Gastroesophageal sphincter (tissue), 4 donors: Measurements from ENCODE around the gene PTPN20. TPM values are rescaled to one million over a fixed set of nuclear protein-coding genes. Genes with fewer than 3 reads are reported as not detected.
"Not testable (repeated sequence)": the region's sequence is repeated elsewhere in the genome, so short reads cannot be mapped to it uniquely, and the experiment has no call there.

Experiments used
- ATAC-seq: fragments of 150-250 bp; one replicate; pipeline ENCODE4 v1.9.1; 2016; ENCODE audit warnings: mild to moderate bottlenecking, moderate library complexity
- H3K27ac ChIP-seq, 4 donors: fragments of 200-600 bp; sonication (generic) in 3 of 4; 1 replicate in 3 of 4; 2 replicates in 1 of 4; pipeline ENCODE4 v1.5.1; 2016 to 2019
- H3K27me3 ChIP-seq: fragments of 200-600 bp; sonication (generic); one replicate; pipeline ENCODE4 v1.5.1; 2019
- H3K36me3 ChIP-seq, 2 donors: fragments of 200-600 bp; sonication (generic); one replicate each; pipeline ENCODE4 v1.5.1; 2019; ENCODE audit warnings: control low read depth in 1 of 2
- H3K4me1 ChIP-seq, 3 donors: fragments of 200-600 bp; sonication (generic); 1 replicate in 2 of 3; 2 replicates in 1 of 3; pipeline ENCODE4 v1.5.1; 2016 to 2019; ENCODE audit warnings: control low read depth in 2 of 3
- H3K4me3 ChIP-seq, 2 donors: fragments of 200-600 bp; sonication (generic); one replicate each; pipeline ENCODE4 v1.5.1; 2019; ENCODE audit warnings: mild to moderate bottlenecking in 1 of 2, moderate library complexity in 1 of 2
- H3K9me3 ChIP-seq, 3 donors: fragments of 200-600 bp; sonication (generic); one replicate each; pipeline ENCODE4 v1.5.1; 2017 to 2019; ENCODE audit warnings: control low read depth in 2 of 3
- WGBS, 2 donors: methylation state at CpG; one replicate each; pipeline ENCODE4 v1.1.5; 2018; ENCODE audit warnings: low coverage in 1 of 2; 5-methylcytosine and 5-hydroxymethylcytosine counted together
- total RNA-seq, 4 donors: library from RNA; depleted of rRNA; stranded (reverse); fragments of >200 nt; gene quantifications; one replicate each; pipeline ENCODE4 v1.1.0, GENCODE V29; 2016

The PTPN20 gene
- total RNA-seq, 4 donors from 2014 or later, result 0.94 to 9.5 (median 2.8) TPM

GRCh38 chr10:46907185-46908117 lies 3.8 kb upstream of the PTPN20 start:
- not testable (repeated sequence) for ATAC-seq, H3K4me3 ChIP-seq, H3K27ac ChIP-seq, H3K9me3 ChIP-seq, H3K27me3 ChIP-seq, H3K36me3 ChIP-seq, H3K4me1 ChIP-seq
- no CpG with 5 or more reads among the region's 10 CpGs for WGBS, 2 donors

GRCh38 chr10:46922498-46922897 lies 11.3 kb downstream of the PTPN20 start:
- H3K27ac ChIP-seq, H3K4me3 ChIP-seq, H3K9me3 ChIP-seq, ATAC-seq, H3K36me3 ChIP-seq, H3K27me3 ChIP-seq, H3K4me1 ChIP-seq: not testable (repeated sequence)
- WGBS, 2 donors, result no CpG with 5 or more reads among the region's 2 CpGs

- H3K4me3 ChIP-seq, result not testable (repeated sequence)
These were observed 13.9 kb downstream of the PTPN20 start for GRCh38 chr10:46925156-46925555.

GRCh38 chr10:46925853-46926252 lies 14.6 kb downstream of the PTPN20 start:
- H3K27me3 ChIP-seq, H3K9me3 ChIP-seq, H3K27ac ChIP-seq, H3K4me1 ChIP-seq, ATAC-seq, H3K4me3 ChIP-seq, H3K36me3 ChIP-seq: not testable (repeated sequence)
- no CpG with 5 or more reads among the region's 2 CpGs for WGBS, 2 donors

More at GRCh38 chr10:46925156-46925555, 13.9 kb downstream of the PTPN20 start:
- H3K4me1 ChIP-seq, H3K27me3 ChIP-seq, H3K9me3 ChIP-seq, H3K36me3 ChIP-seq, H3K27ac ChIP-seq, ATAC-seq: not testable (repeated sequence)
- no CpG with 5 or more reads among the region's 2 CpGs for WGBS, 2 donors

- ATAC-seq, H3K9me3 ChIP-seq, H3K4me1 ChIP-seq, H3K27me3 ChIP-seq, H3K4me3 ChIP-seq, H3K27ac ChIP-seq, H3K36me3 ChIP-seq: not testable (repeated sequence)
These were observed 17.6 kb downstream of the PTPN20 start for GRCh38 chr10:46928810-46929209.

GRCh38 chr10:46932383-46932782 lies 21.2 kb downstream of the PTPN20 start:
- ATAC-seq, result not testable (repeated sequence)
- 29 to 67% methylated on average over 1 of the region's 1 CpG for WGBS, 2 donors

GRCh38 chr10:46941091-46941490 lies 29.9 kb downstream of the PTPN20 start:
- not testable (repeated sequence) for ATAC-seq, H3K9me3 ChIP-seq, H3K27ac ChIP-seq, H3K36me3 ChIP-seq, H3K4me1 ChIP-seq, H3K4me3 ChIP-seq, H3K27me3 ChIP-seq
- no CpG with 5 or more reads among the region's 1 CpG for WGBS, 2 donors

More at GRCh38 chr10:46932383-46932782, 21.2 kb downstream of the PTPN20 start:
- not testable (repeated sequence) for H3K4me1 ChIP-seq, H3K4me3 ChIP-seq, H3K27ac ChIP-seq, H3K27me3 ChIP-seq, H3K36me3 ChIP-seq, H3K9me3 ChIP-seq

- WGBS, 2 donors, result 80% methylated on average over 1 of the region's 5 CpGs; no CpG with 5 or more reads in 1 of the 2 donors
- not testable (repeated sequence) for H3K36me3 ChIP-seq, H3K4me3 ChIP-seq, H3K27ac ChIP-seq, H3K9me3 ChIP-seq, H3K4me1 ChIP-seq, H3K27me3 ChIP-seq, ATAC-seq
These were observed 37.7 kb downstream of the PTPN20 start for GRCh38 chr10:46948687-46949518.

GRCh38 chr10:46952540-46952939 lies 41.3 kb downstream of the PTPN20 start:
- H3K9me3 ChIP-seq, ATAC-seq, H3K36me3 ChIP-seq, H3K4me1 ChIP-seq, H3K27me3 ChIP-seq, H3K27ac ChIP-seq, H3K4me3 ChIP-seq: not testable (repeated sequence)
- 72% methylated on average over 2 of the region's 4 CpGs; no CpG with 5 or more reads in 1 of the 2 donors for WGBS, 2 donors

GRCh38 chr10:46960742-46961141 lies 49.5 kb downstream of the PTPN20 start:
- not testable (repeated sequence) for H3K27me3 ChIP-seq, H3K9me3 ChIP-seq

GRCh38 chr10:46963356-46963755 lies 52.1 kb downstream of the PTPN20 start:
- not testable (repeated sequence) for H3K27ac ChIP-seq, H3K4me3 ChIP-seq, H3K4me1 ChIP-seq, H3K9me3 ChIP-seq, ATAC-seq, H3K36me3 ChIP-seq, H3K27me3 ChIP-seq
- WGBS, 2 donors, result 67 to 85% methylated on average over 2 of the region's 2 CpGs

More at GRCh38 chr10:46960742-46961141, 49.5 kb downstream of the PTPN20 start:
- H3K4me3 ChIP-seq, H3K4me1 ChIP-seq, ATAC-seq, H3K27ac ChIP-seq, H3K36me3 ChIP-seq: not testable (repeated sequence)

- not testable (repeated sequence) for H3K36me3 ChIP-seq, H3K4me3 ChIP-seq, ATAC-seq, H3K4me1 ChIP-seq, H3K27ac ChIP-seq, H3K9me3 ChIP-seq, H3K27me3 ChIP-seq
- no CpG with 5 or more reads among the region's 2 CpGs for WGBS, 2 donors
These were observed 55.8 kb downstream of the PTPN20 start for GRCh38 chr10:46967013-46967412.

- H3K4me3 ChIP-seq, H3K4me1 ChIP-seq, H3K27me3 ChIP-seq, H3K27ac ChIP-seq, H3K9me3 ChIP-seq, ATAC-seq, H3K36me3 ChIP-seq: not testable (repeated sequence)
- WGBS, 2 donors, result no CpG with 5 or more reads among the region's 2 CpGs
These were observed 69.0 kb downstream of the PTPN20 start for GRCh38 chr10:46980223-46980622.
